ENCODE measurements around the gene MARK2.

DNA sequence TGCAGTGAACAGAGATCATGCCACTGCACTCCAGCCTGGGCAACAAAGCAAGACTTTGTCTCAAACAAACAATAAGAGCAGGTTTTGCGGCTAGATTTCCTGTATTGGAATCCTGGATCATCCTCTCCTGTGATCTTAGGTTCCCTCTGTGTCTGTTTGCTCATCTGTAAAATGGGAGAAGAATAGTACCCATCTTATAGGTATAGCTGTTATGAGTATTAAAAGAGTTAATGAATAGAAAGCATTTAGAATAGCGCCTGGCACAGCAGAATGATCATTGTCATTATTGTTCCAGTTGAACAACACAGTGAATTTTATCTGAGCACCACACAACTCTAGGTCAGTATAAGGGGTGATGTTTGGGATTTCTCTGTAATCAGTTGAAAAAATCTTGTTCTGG is 10.8 kb downstream of the MARK2 start:
- TF ChIP-seq CTCF (IDR thresholded peaks at IDR 0.05) (no peak), POLR2A (IDR thresholded peaks at IDR 0.05) (no peak)

Data from body of pancreas (tissue), 4 donors.